H9 (cell line): ENCODE data around the gene HOXC12. TPM values are rescaled to one million over a fixed set of nuclear protein-coding genes. Genes with fewer than 3 reads are reported as not detected.

ENCODE experiments used
- DNase-seq: peaks from one replicate; pipeline ENCODE4 v3.0.0-alpha.2; 2017
- H2AFZ ChIP-seq: one replicate; pipeline ENCODE4 v1.6.1; 2013; ENCODE audit warnings: mild to moderate bottlenecking, low read length, control low read depth, moderate library complexity
- H2AK5ac ChIP-seq: 2 replicates; pipeline ENCODE4 v1.6.1; 2013; ENCODE audit warnings: low read length, control low read depth, mixed read lengths; ENCODE audit not compliant: insufficient read length
- H2BK120ac ChIP-seq: one replicate; pipeline ENCODE4 v1.6.1; 2013; ENCODE audit warnings: low read depth, mild to moderate bottlenecking, low read length, control low read depth, inconsistent platforms; ENCODE audit not compliant: poor library complexity, severe bottlenecking
- H2BK12ac ChIP-seq: 2 replicates; pipeline ENCODE4 v1.6.1; 2013; ENCODE audit warnings: low read length, control low read depth, mixed read lengths, low read depth; ENCODE audit not compliant: insufficient read length
- H2BK15ac ChIP-seq: 2 replicates; pipeline ENCODE4 v1.6.1; 2013; ENCODE audit warnings: low read depth, low read length, control low read depth
- H2BK20ac ChIP-seq: one replicate; pipeline ENCODE4 v1.6.1; 2013; ENCODE audit warnings: low read depth, mild to moderate bottlenecking, low read length, control low read depth, inconsistent platforms; ENCODE audit not compliant: poor library complexity, severe bottlenecking
- H2BK5ac ChIP-seq: 2 replicates; pipeline ENCODE4 v1.6.1; 2013; ENCODE audit warnings: low read length, control low read depth, mixed read lengths; ENCODE audit not compliant: insufficient read length
- H3K14ac ChIP-seq: 2 replicates; pipeline ENCODE4 v1.6.1; 2013; ENCODE audit warnings: low read length, control low read depth; ENCODE audit not compliant: insufficient read depth
- H3K18ac ChIP-seq: 2 replicates; pipeline ENCODE4 v1.6.1; 2013; ENCODE audit warnings: low read depth, mild to moderate bottlenecking, mixed read lengths, low read length, control low read depth; ENCODE audit not compliant: insufficient read length
- H3K23ac ChIP-seq: 2 replicates; pipeline ENCODE4 v1.6.1; 2013; ENCODE audit warnings: low read length, control low read depth, mixed read lengths, low read depth; ENCODE audit not compliant: insufficient read length
- H3K23me2 ChIP-seq: 2 replicates; pipeline ENCODE4 v1.6.1; 2013; ENCODE audit warnings: low read depth, mild to moderate bottlenecking, mixed read lengths, low read length, control low read depth; ENCODE audit not compliant: insufficient read length, poor library complexity, severe bottlenecking
- H3K27ac ChIP-seq: 2 replicates; pipeline ENCODE4 v1.5.1; 2013; ENCODE audit warnings: low read length, control low read depth, mixed read lengths, low read depth; ENCODE audit not compliant: insufficient read length
- H3K27me3 ChIP-seq: 2 replicates; pipeline ENCODE4 v1.6.1; 2013; ENCODE audit warnings: low read length, control low read depth, inconsistent platforms; ENCODE audit not compliant: insufficient read depth
- H3K4ac ChIP-seq: 2 replicates; pipeline ENCODE4 v1.6.1; 2013; ENCODE audit warnings: low read depth, mild to moderate bottlenecking, control low read depth, inconsistent platforms, low read length, moderate library complexity
- H3K4me1 ChIP-seq: 2 replicates; pipeline ENCODE4 v1.6.1; 2013; ENCODE audit warnings: low read length, control low read depth, inconsistent platforms; ENCODE audit not compliant: insufficient read depth
- H3K4me2 ChIP-seq: 2 replicates; pipeline ENCODE4 v1.6.1; 2013; ENCODE audit warnings: low read length, control low read depth, mixed read lengths; ENCODE audit not compliant: insufficient read length, insufficient read depth
- H3K56ac ChIP-seq: 2 replicates; pipeline ENCODE4 v1.6.1; 2013; ENCODE audit warnings: low read depth, mild to moderate bottlenecking, mixed read lengths, low read length, control low read depth; ENCODE audit not compliant: insufficient read length
- H3K79me1 ChIP-seq: 2 replicates; pipeline ENCODE4 v1.6.1; 2013; ENCODE audit warnings: low read depth, mild to moderate bottlenecking, moderate library complexity, low read length, control low read depth, inconsistent platforms; ENCODE audit not compliant: insufficient read depth, poor library complexity, severe bottlenecking
- H3K79me2 ChIP-seq: 2 replicates; pipeline ENCODE4 v1.6.1; 2013; ENCODE audit warnings: low read length, control low read depth, inconsistent platforms; ENCODE audit not compliant: insufficient read depth
- H3K9ac ChIP-seq: 2 replicates; pipeline ENCODE4 v1.6.1; 2013; ENCODE audit warnings: low read length, control low read depth, mixed read lengths; ENCODE audit not compliant: insufficient read length; ENCODE audit errors: extremely low read depth
- H3K9me3 ChIP-seq: one replicate; pipeline ENCODE4 v1.6.1; 2013; ENCODE audit warnings: low read depth, low read length, inconsistent platforms; ENCODE audit not compliant: control insufficient read depth
- H3T11ph ChIP-seq: one replicate; pipeline ENCODE4 v1.6.1; 2013; ENCODE audit warnings: mild to moderate bottlenecking, low read length, control low read depth, inconsistent platforms
- H4K20me1 ChIP-seq: one replicate; pipeline ENCODE4 v1.6.1; 2013; ENCODE audit not compliant: control insufficient read depth, insufficient read length, insufficient read depth
- H4K5ac ChIP-seq: 2 replicates; pipeline ENCODE4 v1.6.1; 2013; ENCODE audit warnings: low read depth, mild to moderate bottlenecking, mixed read lengths, low read length, control low read depth; ENCODE audit not compliant: insufficient read length
- H4K8ac ChIP-seq: replicated peaks from 2 replicates; pipeline ENCODE4 v1.6.1; 2013; ENCODE audit warnings: low read length, control low read depth, mixed read lengths, low read depth; ENCODE audit not compliant: insufficient read length
- H4K91ac ChIP-seq: 2 replicates; pipeline ENCODE4 v1.6.1; 2013; ENCODE audit warnings: low read depth, mild to moderate bottlenecking, moderate library complexity, mixed read lengths, low read length, control low read depth; ENCODE audit not compliant: insufficient read length
- H3K27ac Mint-ChIP-seq, 3 experiments: 2 replicates in 2 of 3; 3 replicates in 1 of 3; pipeline ENCODE4 v1.8.0; 2020 to 2021; ENCODE audit warnings: mixed read lengths in 3 of 3, mild to moderate bottlenecking in 1 of 3, moderate library complexity in 1 of 3
- H3K27me3 Mint-ChIP-seq: 2 replicates; pipeline ENCODE4 v1.8.0; 2021; ENCODE audit warnings: low read depth, mild to moderate bottlenecking, moderate library complexity, mixed read lengths
- H3K36me3 Mint-ChIP-seq, 3 experiments: 2 replicates in 2 of 3; 3 replicates in 1 of 3; pipeline ENCODE4 v1.8.0; 2020 to 2021; ENCODE audit warnings: low read depth in 3 of 3, mixed read lengths in 3 of 3; ENCODE audit not compliant: insufficient read depth in 1 of 3
- H3K4me1 Mint-ChIP-seq, 2 experiments: 2 replicates each; pipeline ENCODE4 v1.8.0; 2020; ENCODE audit warnings: mixed read lengths in 2 of 2
- H3K4me3 Mint-ChIP-seq, 2 experiments: 2 replicates in 1 of 2; 3 replicates in 1 of 2; pipeline ENCODE4 v1.8.0; 2020 to 2021; ENCODE audit warnings: mild to moderate bottlenecking in 2 of 2, mixed read lengths in 2 of 2, moderate library complexity in 1 of 2
- H3K9me3 Mint-ChIP-seq, 2 experiments: 2 replicates in 1 of 2; 3 replicates in 1 of 2; pipeline ENCODE4 v1.8.0; 2020; ENCODE audit warnings: mild to moderate bottlenecking in 2 of 2, mixed read lengths in 2 of 2, moderate library complexity in 1 of 2
- WGBS: extraction: QIAGEN DNeasy Blood & Tissue Kit; methylation state at CpG from one replicate; pipeline ENCODE4 v1.1.7; 2013; ENCODE audit warnings: missing lambda C conversion rate, low lambda C conversion rate, mixed read lengths; ENCODE audit not compliant: insufficient read length; ENCODE audit errors: extremely low coverage; 5-methylcytosine and 5-hydroxymethylcytosine counted together
- total RNA-seq: library from RNA; stranded (reverse); gene quantifications from 2 replicates; pipeline ENCODE4 v1.2.1, GENCODE V29; 2021
- TF ChIP-seq, protein P1 (sequence below): fragments of 200-600 bp; sonication (generic); conservative IDR thresholded peaks from 3 replicates; pipeline ENCODE4 v1.8.0; 2021; ENCODE audit warnings: antibody characterized with exemption, mild to moderate bottlenecking

Gene HOXC12
- total RNA-seq, 1 experiment from 2014 or later: not detected

DNA sequence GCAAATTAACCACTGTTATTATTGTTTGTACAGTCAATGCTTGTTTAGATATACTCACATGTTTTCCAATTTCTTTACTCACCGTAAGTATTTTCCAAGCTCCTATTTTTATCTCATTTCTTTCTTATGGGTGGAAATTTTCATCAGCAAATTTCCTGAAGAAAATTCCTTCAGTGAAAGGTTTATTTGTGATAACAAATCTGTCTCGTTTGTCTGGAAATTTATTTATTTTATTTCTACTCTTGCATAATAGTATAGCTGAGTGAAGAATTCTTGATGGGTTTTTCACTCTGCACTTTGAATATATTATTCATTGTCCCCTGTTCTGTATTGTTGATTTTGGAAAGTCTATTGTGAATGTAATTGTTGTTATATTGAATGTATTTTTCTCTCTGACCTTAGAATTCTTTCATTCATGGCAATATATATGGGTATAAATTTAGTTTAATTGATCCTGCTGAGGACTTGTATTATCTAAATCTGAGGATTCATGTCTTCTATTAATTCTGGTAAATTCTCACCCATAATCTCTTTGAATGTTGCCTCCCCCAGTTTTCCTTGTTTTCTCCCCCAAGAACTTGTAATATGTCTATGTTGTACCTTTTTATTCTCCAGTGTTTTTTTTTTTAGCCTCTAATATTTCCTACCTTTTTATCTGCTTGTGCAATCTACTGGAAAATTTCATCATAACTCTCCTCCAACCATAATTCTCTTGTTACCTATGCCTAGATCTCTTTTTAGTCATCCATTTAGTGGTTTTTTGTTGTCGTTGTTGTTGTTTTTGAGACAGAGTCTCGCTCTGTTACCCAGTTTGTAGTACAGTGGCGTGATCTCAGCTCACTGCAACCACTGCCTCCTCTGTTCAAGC lies 37.7 kb upstream of the HOXC12 start:
- Histone ChIP-seq H3K27ac (no peak overlapping the region), H2BK20ac (no peak overlapping the region), H3K79me2 (no peaks in the 10 kb centered on the region), H2BK12ac (no peak overlapping the region), H3K56ac (no peak overlapping the region), H3K14ac (no peak overlapping the region), H3K9me3 (no peaks in the 10 kb centered on the region), H4K91ac (no peak overlapping the region), H4K8ac (no peak overlapping the region), H4K20me1 (no peaks in the 10 kb centered on the region), H3K79me1 (no peaks in the 10 kb centered on the region), H2BK15ac (no peak overlapping the region), H2AFZ (no peak overlapping the region), H3K27me3 (no peaks in the 10 kb centered on the region; the same call in 1 of the 2 replicates), H3K4me1 (no peaks in the 10 kb centered on the region), H3K23ac (no peak overlapping the region), H4K5ac (no peak overlapping the region), H2BK120ac (no peak overlapping the region), H2AK5ac (no peak overlapping the region), H3K23me2 (no peaks in the 10 kb centered on the region), H3T11ph (no peak overlapping the region), H3K18ac (no peak overlapping the region), H2BK5ac (no peak overlapping the region), H3K9ac (no peak overlapping the region), H3K4me2 (no peak overlapping the region), H3K4ac (no peak overlapping the region)
- Mint-ChIP-seq H3K9me3 (no peaks in the 10 kb centered on the region), H3K27me3 (peaks cover 94% of the 10 kb centered on the region), H3K4me1 (peaks cover 0 to 4% of the 10 kb centered on the region in 2 experiments; a peak in 1 of 4 replicates), H3K36me3 (no peaks in the 10 kb centered on the region), H3K4me3 (no peak overlapping the region), H3K27ac (no peak overlapping the region)
- TF ChIP-seq, protein P1, sequence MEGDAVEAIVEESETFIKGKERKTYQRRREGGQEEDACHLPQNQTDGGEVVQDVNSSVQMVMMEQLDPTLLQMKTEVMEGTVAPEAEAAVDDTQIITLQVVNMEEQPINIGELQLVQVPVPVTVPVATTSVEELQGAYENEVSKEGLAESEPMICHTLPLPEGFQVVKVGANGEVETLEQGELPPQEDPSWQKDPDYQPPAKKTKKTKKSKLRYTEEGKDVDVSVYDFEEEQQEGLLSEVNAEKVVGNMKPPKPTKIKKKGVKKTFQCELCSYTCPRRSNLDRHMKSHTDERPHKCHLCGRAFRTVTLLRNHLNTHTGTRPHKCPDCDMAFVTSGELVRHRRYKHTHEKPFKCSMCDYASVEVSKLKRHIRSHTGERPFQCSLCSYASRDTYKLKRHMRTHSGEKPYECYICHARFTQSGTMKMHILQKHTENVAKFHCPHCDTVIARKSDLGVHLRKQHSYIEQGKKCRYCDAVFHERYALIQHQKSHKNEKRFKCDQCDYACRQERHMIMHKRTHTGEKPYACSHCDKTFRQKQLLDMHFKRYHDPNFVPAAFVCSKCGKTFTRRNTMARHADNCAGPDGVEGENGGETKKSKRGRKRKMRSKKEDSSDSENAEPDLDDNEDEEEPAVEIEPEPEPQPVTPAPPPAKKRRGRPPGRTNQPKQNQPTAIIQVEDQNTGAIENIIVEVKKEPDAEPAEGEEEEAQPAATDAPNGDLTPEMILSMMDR: no peak
- no peak for DNase-seq
- WGBS: no CpG with 5 or more reads among the region's 5 CpGs
